Measurements from ENCODE around the gene SEMA4C.
A peak's percentile ranks its signal among the peaks of the same experiment; 100 is the strongest.
"Not testable (repeated sequence)": the region's sequence is repeated elsewhere in the genome, so short reads cannot be mapped to it uniquely, and the experiment has no call there.

Gene SEMA4C

DNA sequence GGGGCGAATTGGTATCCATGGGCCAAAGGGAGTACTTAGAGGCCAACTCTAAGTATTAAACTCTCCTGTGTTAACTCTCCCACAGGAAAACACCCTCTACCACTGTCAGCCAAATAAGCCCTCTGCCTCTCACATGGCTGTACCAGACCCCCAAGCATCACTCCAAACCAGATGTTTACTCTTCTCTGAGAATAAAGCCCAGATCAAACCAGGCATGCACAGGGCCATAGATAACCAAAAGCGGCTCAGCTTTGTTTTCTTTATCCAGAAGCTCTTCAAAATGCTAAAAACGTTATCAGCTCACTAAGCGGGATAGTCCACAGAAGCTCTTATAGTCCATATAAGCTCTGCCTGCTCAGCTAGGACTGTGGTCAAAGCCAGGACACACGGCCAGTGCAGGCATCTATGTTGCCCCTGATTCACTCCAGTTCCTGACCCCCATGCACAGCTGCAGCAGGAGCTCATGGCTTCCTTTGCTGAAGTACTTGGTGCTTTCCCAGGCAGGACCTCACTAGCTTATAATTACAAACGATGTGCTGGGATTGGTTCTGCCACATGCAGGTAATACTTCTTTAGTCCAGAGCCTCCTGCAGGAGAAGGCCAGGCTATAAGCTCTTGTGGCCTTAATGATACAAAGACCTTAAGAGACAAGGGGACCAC is 21.0 kb upstream of the SEMA4C start:
- Mint-ChIP-seq H3K9me3 (no peaks in the 10 kb centered on the region), H3K27me3 (ENCODE audit: low read depth) (no peaks in the 10 kb centered on the region), H3K36me3 (ENCODE audit: low read depth) (no peaks in the 10 kb centered on the region), H3K4me1 (ENCODE audit: low read depth) (peaks cover 19% of the 10 kb centered on the region), H3K4me3 (peak overlapping the region; percentile 14), H3K27ac (peak overlapping the region; percentile 52)
- no peak for DNase-seq (ENCODE audit: low spot score)

DNA sequence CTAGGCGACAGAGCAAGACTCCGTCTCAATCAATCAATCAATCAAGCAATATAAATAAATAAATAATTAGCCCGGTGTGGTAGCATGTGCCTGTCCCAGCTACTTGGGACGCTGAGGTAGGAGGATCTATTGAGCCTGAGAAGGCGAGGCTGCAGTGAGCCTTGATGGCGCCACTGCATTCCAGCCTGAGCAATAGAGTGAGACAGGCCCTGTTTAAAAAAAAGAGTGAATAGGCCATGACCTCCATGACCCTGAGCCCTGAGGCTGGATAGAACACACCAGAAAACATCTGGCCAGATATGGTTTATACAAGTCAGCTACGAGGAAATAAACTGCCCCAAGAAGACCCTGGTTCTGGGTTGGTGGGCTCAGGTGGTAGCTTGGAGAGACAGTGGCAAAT is 20.4 kb upstream of the SEMA4C start:
- DNase-seq (ENCODE audit: low spot score) = no peak
- Mint-ChIP-seq H3K4me3 (no peak overlapping the region), H3K36me3 (ENCODE audit: low read depth) (no peaks in the 10 kb centered on the region), H3K9me3 (no peaks in the 10 kb centered on the region), H3K27ac (no peak overlapping the region), H3K4me1 (ENCODE audit: low read depth) (peaks cover 19% of the 10 kb centered on the region), H3K27me3 (ENCODE audit: low read depth) (no peaks in the 10 kb centered on the region)

DNA sequence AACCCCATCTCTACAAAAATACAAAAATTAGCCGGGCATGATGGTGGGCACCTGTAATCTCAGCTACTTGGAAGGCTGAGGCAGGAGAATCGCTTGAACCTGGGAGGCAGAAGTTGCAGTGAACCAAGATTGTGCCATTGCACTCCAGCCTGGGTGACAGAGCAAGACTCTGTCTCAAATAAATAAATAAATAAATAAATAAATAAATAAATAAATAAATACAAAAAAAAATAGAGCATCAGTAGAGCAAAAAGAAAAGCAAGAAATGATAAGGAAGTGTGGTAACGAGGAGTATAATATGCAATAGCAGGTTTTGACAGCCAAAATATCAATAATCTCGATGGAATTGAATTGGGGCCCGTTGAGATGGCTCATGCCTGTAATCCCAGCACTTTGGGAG is 19.6 kb upstream of the SEMA4C start:
- not testable (repeated sequence) for H3K27ac Mint-ChIP-seq; H3K36me3 Mint-ChIP-seq (ENCODE audit: low read depth); H3K27me3 Mint-ChIP-seq (ENCODE audit: low read depth); H3K9me3 Mint-ChIP-seq; H3K4me3 Mint-ChIP-seq; DNase-seq (ENCODE audit: low spot score)
- H3K4me1 Mint-ChIP-seq (ENCODE audit: low read depth) = peaks cover 19% of the 10 kb centered on the region

DNA sequence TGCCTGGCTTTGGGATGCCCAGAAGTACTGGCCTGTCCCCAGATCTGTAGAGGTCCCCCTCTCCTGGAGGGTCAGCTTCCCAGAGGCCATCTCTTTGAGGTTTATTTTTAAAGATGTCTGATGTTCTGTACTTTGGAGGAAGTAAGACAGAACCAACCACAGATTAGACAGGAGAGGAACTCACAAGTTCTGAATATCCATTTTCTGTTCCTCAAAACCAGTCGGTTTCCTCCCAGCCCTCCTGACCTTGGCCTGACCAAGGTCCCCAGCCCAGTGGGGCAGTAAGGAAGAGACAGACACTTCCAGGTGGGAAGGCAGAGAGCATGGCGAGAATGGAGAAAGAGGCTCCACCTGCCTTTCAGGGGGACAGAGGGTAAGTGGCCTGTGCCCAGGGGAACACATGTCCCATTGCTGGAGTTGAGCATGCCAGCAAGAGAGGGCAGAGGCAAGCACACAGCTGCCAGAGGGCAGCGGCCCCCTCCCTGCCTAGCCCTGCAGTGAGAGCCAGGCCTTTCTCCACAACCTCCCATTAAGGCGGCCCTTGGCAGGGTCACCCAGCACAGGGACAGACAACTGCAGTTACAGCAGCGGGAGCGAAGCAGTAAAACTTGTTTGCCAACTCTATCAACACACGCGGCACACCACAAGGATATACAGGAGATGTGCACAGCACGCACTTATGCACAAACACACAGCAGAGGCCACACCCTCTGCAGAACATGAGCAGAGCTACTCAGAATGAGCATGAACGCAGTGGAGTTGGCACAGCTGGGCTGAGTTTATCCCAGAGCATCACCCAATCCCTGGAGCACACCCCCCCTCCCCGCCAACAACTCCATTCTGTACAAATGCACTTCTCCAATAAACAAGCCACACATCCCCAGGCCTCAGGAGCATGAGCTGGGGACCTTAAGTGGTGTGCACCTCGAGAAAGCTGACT is 18.5 kb upstream of the SEMA4C start:
- H3K9me3 Mint-ChIP-seq = no peaks in the 10 kb centered on the region
- no peak overlapping the region for H3K4me3 Mint-ChIP-seq
- H3K27ac Mint-ChIP-seq = no peak overlapping the region
- H3K27me3 Mint-ChIP-seq (ENCODE audit: low read depth) = no peaks in the 10 kb centered on the region
- H3K36me3 Mint-ChIP-seq (ENCODE audit: low read depth) = no peaks in the 10 kb centered on the region
- peaks cover 19% of the 10 kb centered on the region for H3K4me1 Mint-ChIP-seq (ENCODE audit: low read depth)
- DNase-seq (ENCODE audit: low spot score) = no peak

DNA sequence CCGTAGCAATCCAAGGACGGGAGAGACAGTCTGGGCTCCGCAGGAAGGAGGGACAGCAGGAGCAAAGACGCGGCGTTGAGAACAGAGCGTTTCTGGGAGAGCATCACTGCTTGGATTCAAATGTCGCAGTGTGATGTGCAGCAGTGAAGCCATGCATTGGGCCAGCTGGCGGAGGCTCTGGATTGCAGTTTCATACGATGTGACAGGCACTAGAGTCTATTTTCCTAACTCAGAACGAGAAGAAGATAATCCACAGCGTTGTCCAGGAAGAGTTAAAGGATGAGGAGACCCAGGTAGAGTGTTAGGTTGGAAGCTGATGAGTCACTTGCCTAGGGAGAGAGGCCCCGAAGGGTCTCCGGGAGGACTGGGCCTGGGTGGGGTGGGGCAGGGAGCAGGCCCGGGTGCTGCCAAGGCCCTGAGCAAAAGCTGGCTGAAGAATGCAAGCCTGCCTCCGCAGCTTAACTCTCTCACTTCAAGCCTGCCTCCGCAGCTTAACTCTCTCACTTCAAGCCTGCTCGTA is 17.7 kb upstream of the SEMA4C start:
- peaks cover 19% of the 10 kb centered on the region for H3K4me1 Mint-ChIP-seq (ENCODE audit: low read depth)
- H3K27ac Mint-ChIP-seq = peak overlapping the region; percentile 39
- DNase-seq (ENCODE audit: low spot score) = no peak
- H3K4me3 Mint-ChIP-seq = no peak overlapping the region
- H3K36me3 Mint-ChIP-seq (ENCODE audit: low read depth) = no peaks in the 10 kb centered on the region
- H3K27me3 Mint-ChIP-seq (ENCODE audit: low read depth) = no peaks in the 10 kb centered on the region
- H3K9me3 Mint-ChIP-seq = no peaks in the 10 kb centered on the region

DNA sequence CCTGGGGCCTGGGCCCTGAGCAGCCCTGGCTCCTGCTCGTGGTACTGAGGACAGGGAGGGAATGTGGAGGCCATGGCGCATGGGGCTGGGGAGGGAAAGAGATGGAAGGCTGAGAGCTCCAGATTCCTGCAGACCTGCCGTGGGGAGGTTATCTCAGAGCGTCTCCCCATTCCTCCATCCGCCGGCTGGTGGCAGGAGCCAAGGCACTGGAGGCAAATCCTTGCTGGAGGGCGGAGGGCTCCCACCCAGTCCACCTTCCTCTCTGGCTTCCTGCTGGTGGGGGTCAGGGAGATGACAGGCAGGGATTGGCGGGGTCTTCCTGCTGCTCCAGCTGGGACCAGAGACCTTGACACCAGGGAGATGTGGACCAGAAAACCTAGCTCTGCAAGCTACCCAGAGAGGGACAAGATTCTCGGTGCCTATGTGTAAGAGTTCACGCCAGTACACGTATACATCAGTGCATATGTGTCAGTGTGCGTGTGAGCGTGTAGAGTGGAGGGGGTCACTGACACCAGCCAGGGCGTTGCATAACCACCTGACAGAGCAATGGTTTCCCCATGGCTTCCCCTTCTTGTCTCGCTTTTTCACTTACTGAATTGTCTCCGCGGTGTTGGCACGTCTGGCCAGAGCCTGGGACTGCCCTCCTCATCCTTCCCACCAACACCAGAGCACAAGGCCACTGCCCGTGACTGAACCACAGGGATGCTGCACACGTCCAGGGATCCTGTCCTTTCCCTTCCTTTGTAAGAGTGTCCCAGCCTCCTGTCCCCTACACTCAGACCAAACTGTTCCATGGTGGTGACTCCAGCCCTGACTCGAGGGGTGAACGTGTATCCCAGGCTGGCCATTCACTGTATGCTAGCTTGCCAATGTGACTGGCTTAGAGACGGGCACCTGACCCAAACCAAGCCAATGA is 15.8 kb upstream of the SEMA4C start:
- no peak overlapping the region for H3K27ac Mint-ChIP-seq
- no peak overlapping the region for H3K4me3 Mint-ChIP-seq
- no peaks in the 10 kb centered on the region for H3K9me3 Mint-ChIP-seq
- no peaks in the 10 kb centered on the region for H3K27me3 Mint-ChIP-seq (ENCODE audit: low read depth)
- no peak for DNase-seq (ENCODE audit: low spot score)
- no peaks in the 10 kb centered on the region for H3K36me3 Mint-ChIP-seq (ENCODE audit: low read depth)
- H3K4me1 Mint-ChIP-seq (ENCODE audit: low read depth) = peaks cover 9% of the 10 kb centered on the region

DNA sequence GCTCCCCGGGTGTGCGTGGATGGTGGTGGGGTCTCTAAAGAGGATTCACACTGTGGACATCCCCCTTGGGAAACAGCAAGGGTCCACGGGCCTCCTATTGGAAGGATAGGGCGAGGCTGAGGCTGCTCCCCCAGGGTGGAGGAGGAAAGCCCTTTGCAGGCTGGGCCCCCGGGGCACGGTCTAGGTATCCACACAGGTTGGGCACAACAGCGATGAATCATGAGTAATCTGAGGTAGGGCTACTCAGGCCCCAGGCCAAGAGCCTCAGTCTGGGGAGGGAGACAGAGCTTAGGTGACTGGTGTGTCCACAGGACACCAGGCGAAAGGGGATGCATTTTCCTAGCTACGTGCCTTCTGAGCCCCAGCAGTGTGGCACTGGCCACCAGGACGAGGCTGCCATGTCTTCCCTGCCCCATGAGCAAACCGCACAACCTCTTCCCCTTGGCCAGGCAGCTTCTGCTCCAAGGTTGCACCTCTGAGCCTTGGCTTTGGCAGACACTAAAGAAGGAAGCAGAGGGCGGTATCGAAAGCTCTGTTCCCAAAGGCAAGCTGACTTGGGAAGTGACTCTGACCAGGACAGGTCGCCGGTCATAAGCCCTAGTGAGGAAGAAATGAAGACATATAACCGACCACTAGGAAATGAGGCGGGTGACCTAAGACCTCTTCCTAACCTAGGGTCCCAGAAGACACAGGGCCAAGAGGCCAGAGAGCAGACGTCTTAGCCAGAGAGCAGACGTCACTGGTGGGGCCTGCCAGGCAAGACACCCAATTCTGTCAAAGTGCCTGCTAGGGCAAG is 14.6 kb upstream of the SEMA4C start:
- no peaks in the 10 kb centered on the region for H3K9me3 Mint-ChIP-seq
- no peak overlapping the region for H3K4me3 Mint-ChIP-seq
- H3K4me1 Mint-ChIP-seq (ENCODE audit: low read depth) = peaks cover 8% of the 10 kb centered on the region
- H3K27me3 Mint-ChIP-seq (ENCODE audit: low read depth) = no peaks in the 10 kb centered on the region
- no peak overlapping the region for H3K27ac Mint-ChIP-seq
- no peak for DNase-seq (ENCODE audit: low spot score)
- no peaks in the 10 kb centered on the region for H3K36me3 Mint-ChIP-seq (ENCODE audit: low read depth)

DNA sequence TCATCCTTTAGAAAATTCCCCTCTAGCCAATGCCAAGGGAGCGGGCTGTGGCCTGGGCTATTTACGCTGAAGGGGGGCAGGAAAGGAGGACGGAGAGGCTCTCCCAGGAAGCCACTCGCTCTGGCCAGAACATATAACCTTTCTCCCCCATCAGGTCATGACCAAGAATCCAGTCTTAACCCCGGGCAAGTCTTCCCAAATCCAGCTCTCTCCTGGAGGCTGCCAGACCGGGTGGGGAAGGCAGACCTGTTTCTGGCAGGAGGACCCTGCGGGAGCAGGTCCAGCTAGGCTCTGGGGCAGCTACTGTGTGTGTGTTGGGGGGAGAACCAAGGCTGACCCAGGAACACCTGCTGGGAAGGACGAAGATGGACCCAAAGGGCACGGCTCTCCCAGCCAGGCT is 13.4 kb upstream of the SEMA4C start:
- H3K36me3 Mint-ChIP-seq (ENCODE audit: low read depth) = no peaks in the 10 kb centered on the region
- H3K4me3 Mint-ChIP-seq = no peak overlapping the region
- no peak overlapping the region for H3K27ac Mint-ChIP-seq
- no peaks in the 10 kb centered on the region for H3K27me3 Mint-ChIP-seq (ENCODE audit: low read depth)
- no peaks in the 10 kb centered on the region for H3K9me3 Mint-ChIP-seq
- H3K4me1 Mint-ChIP-seq (ENCODE audit: low read depth) = peaks cover 4% of the 10 kb centered on the region
- no peak for DNase-seq (ENCODE audit: low spot score)

DNA sequence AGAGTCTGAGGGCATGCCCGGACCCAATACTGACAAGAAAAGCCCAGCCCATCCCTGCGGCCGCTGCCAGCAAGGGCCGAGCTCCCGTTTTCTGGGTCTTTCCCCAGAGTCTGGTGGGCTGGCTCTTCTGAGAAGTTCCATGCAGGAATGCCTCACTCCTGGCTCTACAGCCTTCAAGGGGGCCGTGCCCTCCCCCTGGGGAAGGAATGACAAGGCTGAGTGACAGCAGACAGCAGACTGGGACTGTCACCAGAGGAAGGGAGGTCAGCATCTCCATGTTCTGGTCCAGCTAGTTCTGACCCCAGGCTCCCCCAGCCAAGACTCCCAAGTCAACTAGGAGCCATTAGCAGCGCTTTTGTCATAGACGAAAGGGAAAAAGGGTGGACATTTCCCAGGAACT is 13.0 kb upstream of the SEMA4C start:
- Mint-ChIP-seq H3K4me3 (no peak overlapping the region), H3K36me3 (ENCODE audit: low read depth) (no peaks in the 10 kb centered on the region), H3K27ac (no peak overlapping the region), H3K9me3 (no peaks in the 10 kb centered on the region), H3K4me1 (ENCODE audit: low read depth) (peaks cover under 1% of the 10 kb centered on the region), H3K27me3 (ENCODE audit: low read depth) (no peaks in the 10 kb centered on the region)
- no peak for DNase-seq (ENCODE audit: low spot score)

DNA sequence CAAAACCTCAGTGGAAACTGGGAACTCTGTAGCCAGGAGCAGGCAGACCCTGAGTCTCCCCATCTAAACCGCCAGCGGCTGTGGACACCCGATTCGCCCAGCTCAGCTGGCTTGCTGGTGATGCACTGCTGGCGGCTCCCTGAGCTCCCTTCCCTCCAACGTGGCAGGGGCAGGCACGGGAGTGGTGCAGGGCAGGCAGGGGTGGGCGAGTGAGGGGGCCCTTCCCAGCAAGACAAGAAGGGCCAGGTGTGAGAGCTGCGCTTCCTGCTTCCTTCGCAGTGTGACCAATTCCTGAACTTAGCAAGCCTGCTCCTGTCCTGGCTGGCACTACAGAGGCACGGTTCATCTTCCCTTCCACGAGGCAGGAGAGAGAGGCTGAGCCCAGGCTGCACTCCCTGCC is 12.3 kb upstream of the SEMA4C start:
- no peaks in the 10 kb centered on the region for H3K27me3 Mint-ChIP-seq (ENCODE audit: low read depth)
- no peaks in the 10 kb centered on the region for H3K4me1 Mint-ChIP-seq (ENCODE audit: low read depth)
- no peak overlapping the region for H3K27ac Mint-ChIP-seq
- no peak overlapping the region for H3K4me3 Mint-ChIP-seq
- H3K9me3 Mint-ChIP-seq = no peaks in the 10 kb centered on the region
- no peak for DNase-seq (ENCODE audit: low spot score)
- no peaks in the 10 kb centered on the region for H3K36me3 Mint-ChIP-seq (ENCODE audit: low read depth)

DNA sequence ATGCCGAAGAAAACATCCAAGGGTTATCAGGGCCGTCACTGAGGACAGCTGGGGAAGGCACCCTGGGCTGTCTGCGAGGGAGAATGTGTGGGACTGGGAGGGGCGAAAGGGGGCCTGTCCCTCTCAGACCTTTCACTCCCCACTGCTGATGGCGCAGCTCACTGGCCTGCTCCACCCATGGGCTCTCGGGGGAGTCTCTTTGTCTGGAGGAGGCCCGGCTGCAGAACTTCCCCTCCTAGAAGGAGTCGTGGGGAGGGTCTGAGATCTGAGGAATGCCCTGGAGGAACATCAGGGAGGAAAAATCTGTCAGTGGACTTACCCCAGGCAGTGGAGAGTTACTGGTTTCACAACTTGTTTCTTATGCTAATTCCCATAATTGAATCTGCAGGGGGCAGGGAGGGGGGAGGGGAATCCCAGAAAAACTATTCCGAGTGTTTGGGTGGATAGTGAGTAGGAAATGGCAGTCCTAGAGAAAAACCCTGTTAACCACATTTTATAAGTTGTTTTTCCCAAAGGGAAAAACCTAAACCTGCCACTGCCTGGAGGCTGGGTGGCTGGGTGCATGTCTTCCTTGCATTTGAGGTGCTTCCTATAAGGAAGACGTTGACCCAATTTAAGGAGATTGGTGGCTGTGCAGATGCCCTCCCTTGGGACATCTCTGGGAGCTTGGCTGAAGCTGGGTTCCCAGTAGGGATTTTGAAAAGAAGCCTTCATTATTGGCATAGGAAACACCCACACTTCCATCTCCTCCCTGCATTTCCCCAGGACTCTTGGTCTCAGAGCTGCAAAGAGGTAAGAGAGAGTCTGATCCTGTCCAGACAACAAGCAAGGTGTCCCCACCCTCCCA is 11.7 kb upstream of the SEMA4C start:
- H3K27me3 Mint-ChIP-seq (ENCODE audit: low read depth) = no peaks in the 10 kb centered on the region
- H3K4me3 Mint-ChIP-seq = no peak overlapping the region
- no peaks in the 10 kb centered on the region for H3K36me3 Mint-ChIP-seq (ENCODE audit: low read depth)
- no peaks in the 10 kb centered on the region for H3K4me1 Mint-ChIP-seq (ENCODE audit: low read depth)
- H3K27ac Mint-ChIP-seq = no peak overlapping the region
- H3K9me3 Mint-ChIP-seq = no peaks in the 10 kb centered on the region
- no peak for DNase-seq (ENCODE audit: low spot score)

DNA sequence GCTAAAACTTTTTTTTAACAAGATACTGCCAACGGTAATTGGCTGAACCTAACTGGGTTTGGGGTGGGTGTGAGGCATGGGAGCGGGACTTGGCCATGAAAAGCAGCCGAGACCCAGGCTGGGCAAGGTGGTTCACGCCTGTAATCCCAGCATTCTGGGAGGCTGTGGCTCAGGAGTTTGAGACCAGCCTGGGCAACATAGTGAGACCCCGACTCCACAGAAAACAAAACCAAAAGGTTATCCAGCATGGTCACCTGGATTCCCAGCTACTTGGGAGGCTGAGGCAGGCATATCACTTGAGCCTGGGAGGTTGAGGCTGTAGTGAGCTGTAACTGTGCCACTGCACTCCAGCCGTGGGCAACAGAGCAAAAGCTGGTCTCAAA is 11.0 kb upstream of the SEMA4C start:
- Mint-ChIP-seq H3K36me3 (ENCODE audit: low read depth) (no peaks in the 10 kb centered on the region), H3K9me3 (no peaks in the 10 kb centered on the region), H3K4me3 (no peak overlapping the region), H3K27ac (no peak overlapping the region), H3K4me1 (ENCODE audit: low read depth) (no peaks in the 10 kb centered on the region), H3K27me3 (ENCODE audit: low read depth) (no peaks in the 10 kb centered on the region)
- DNase-seq (ENCODE audit: low spot score) = no peak
